Subcutaneous abdominal adipose tissue (tissue), 5 donors: Measurements from ENCODE around the gene ATAD3B.
"Not testable (repeated sequence)": the region's sequence is repeated elsewhere in the genome, so short reads cannot be mapped to it uniquely, and the experiment has no call there.

ENCODE experiments used
- H3K27ac ChIP-seq: one replicate; pipeline ENCODE4 v1.7.0; 2013; ENCODE audit warnings: low read depth, mild to moderate bottlenecking, inconsistent platforms, low read length, moderate library complexity
- H3K27me3 ChIP-seq, 5 donors: one replicate each; pipeline ENCODE4 v1.7.0; 2013; ENCODE audit warnings: low read length in 5 of 5, inconsistent platforms in 1 of 5; ENCODE audit not compliant: control insufficient read depth in 5 of 5, insufficient read depth in 4 of 5
- H3K36me3 ChIP-seq, 5 donors: one replicate each; pipeline ENCODE4 v1.7.0; 2013; ENCODE audit warnings: low read length in 5 of 5; ENCODE audit not compliant: control insufficient read depth in 5 of 5, insufficient read depth in 5 of 5
- H3K4me1 ChIP-seq, 5 donors: one replicate each; pipeline ENCODE4 v1.7.0; 2013; ENCODE audit warnings: low read length in 5 of 5, mild to moderate bottlenecking in 3 of 5, moderate library complexity in 1 of 5; ENCODE audit not compliant: control insufficient read depth in 5 of 5, insufficient read depth in 5 of 5
- H3K4me3 ChIP-seq, 5 donors: one replicate each; pipeline ENCODE4 v1.7.0; 2013; ENCODE audit warnings: low read length in 5 of 5, low read depth in 1 of 5
- H3K9ac ChIP-seq, 5 donors: one replicate each; pipeline ENCODE4 v1.7.0; 2013; ENCODE audit warnings: low read length in 5 of 5, mild to moderate bottlenecking in 4 of 5, moderate library complexity in 3 of 5
- H3K9me3 ChIP-seq, 5 donors: one replicate each; pipeline ENCODE4 v1.7.0; 2013; ENCODE audit warnings: low read length in 5 of 5; ENCODE audit not compliant: control insufficient read depth in 5 of 5
- donor health status: healthy.
- donor health status: healthy.
- donor health status: healthy.
- donor health status: healthy.
- donor health status: healthy.

ATAD3B gene

DNA sequence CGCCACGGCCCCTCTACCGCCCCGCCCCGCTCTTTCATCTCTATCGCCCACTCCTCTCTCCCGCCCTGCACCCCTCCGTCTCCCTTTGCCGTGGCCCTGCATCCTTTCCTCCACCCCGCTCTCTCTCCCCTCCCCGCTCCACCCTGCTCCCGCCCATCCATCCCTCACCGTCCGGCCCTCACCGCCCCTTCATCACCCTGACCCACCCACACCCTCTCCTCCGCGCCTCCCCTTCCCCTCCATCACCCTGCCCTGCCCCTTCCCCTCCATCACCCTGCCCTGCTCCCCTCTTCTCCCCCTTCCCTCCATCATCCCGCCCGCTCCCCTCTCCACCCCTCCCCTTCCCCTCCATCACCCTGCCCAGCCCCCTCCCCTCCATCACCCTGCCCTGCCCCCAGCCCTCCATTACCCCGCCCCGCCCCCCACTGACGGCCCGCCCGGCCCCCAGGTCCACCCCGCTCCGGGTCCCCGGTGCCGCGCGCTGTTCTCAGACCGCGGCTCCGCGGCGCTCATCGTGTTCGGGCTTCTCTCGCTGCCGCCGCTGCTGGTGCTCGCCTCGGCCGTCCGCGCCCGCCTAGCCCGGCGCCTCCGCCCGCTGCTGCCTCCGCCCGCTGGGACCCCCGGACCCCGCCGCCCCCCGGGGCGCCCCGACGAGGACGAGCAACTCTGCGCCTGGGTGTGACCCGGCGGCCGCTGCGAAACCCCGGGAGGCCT is 44.3 kb upstream of the ATAD3B start:
- H3K9me3 ChIP-seq, result no peaks in the 10 kb centered on the region
- H3K36me3 ChIP-seq, result no peaks in the 10 kb centered on the region
- peaks cover 4 to 33% (median 31%) of the 10 kb centered on the region in 5 donors for H3K4me1 ChIP-seq
- H3K27ac ChIP-seq, result no peak overlapping the region
- peak overlapping the region in 1 of 5 donors; percentile 11 for H3K4me3 ChIP-seq
- peaks cover 0 to 12% (median 4%) of the 10 kb centered on the region in 5 donors for H3K27me3 ChIP-seq
- H3K9ac ChIP-seq, result no peak overlapping the region

DNA sequence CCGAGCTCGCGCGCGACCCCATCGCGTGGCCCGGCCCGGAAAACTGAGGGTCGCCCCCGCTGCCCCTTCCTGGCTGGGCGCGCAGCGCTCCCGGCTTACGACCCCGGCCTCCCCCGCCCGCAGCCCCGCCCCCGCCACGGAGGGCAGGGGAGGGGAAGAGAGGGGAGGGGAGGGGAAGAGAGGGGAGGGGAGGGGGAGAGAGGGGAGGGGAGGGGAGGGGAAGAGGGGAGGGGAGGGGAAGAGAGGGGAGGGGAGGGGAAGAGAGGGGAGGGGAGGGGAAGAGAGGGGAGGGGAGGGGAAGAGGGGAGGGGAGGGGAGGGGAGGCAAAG is 43.8 kb upstream of the ATAD3B start:
- Histone ChIP-seq H3K27me3 (peaks cover 0 to 12% (median 4%) of the 10 kb centered on the region in 5 donors), H3K27ac (no peak overlapping the region), H3K36me3 (no peaks in the 10 kb centered on the region), H3K4me3 (peak overlapping the region in 1 of 5 donors; percentile 11), H3K4me1 (peaks cover 6 to 39% (median 37%) of the 10 kb centered on the region in 5 donors), H3K9me3 (no peaks in the 10 kb centered on the region), H3K9ac (no peak overlapping the region)

- no peak overlapping the region for H3K27ac ChIP-seq
- H3K27me3 ChIP-seq, result peaks cover 0 to 12% (median 4%) of the 10 kb centered on the region in 5 donors
- peaks cover 6 to 42% (median 40%) of the 10 kb centered on the region in 5 donors for H3K4me1 ChIP-seq
- no peaks in the 10 kb centered on the region for H3K36me3 ChIP-seq
- no peaks in the 10 kb centered on the region for H3K9me3 ChIP-seq
- H3K9ac ChIP-seq, result no peak overlapping the region
- H3K4me3 ChIP-seq, result no peak overlapping the region
Observed at GRCh38 chr1:1428174-1428573, 43.4 kb upstream of the ATAD3B start.

GRCh38 chr1:1428967-1429366 is 42.6 kb upstream of the ATAD3B start:
- Histone ChIP-seq H3K27me3 (peaks cover 0 to 12% (median 4%) of the 10 kb centered on the region in 5 donors), H3K4me1 (peaks cover 6 to 50% (median 48%) of the 10 kb centered on the region in 5 donors)
- not testable (repeated sequence) for H3K4me3 ChIP-seq, H3K36me3 ChIP-seq, H3K9me3 ChIP-seq, H3K9ac ChIP-seq, H3K27ac ChIP-seq

DNA sequence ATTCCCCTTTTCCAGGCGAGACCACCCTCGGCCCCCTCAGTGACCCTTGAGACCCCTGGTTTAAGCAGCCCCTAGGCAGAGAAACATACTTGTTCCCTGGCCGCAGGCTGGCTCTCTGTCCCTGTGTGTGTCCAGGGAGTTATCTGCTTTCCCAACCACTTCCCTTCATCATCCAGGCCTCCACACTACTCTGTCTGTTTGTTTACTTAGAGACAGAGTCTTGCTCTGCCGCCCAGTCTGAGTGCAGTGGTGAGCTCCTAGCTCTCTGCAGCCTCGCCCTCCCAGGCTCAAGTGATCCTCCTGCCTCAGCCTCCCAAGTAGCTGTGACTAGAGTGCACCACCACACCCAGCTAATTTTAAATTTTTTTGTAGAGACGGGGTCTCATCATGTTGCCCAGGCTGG is 41.9 kb upstream of the ATAD3B start:
- peaks cover 0 to 12% (median 4%) of the 10 kb centered on the region in 5 donors for H3K27me3 ChIP-seq
- H3K27ac ChIP-seq, result peak overlapping the region; percentile 90
- peak overlapping the region in 2 of 5 donors; percentile 13 to 20 for H3K9ac ChIP-seq
- H3K4me3 ChIP-seq, result peak overlapping the region in 1 of 5 donors; percentile 47
- no peaks in the 10 kb centered on the region for H3K36me3 ChIP-seq
- no peaks in the 10 kb centered on the region for H3K9me3 ChIP-seq
- H3K4me1 ChIP-seq, result peaks cover 6 to 57% (median 55%) of the 10 kb centered on the region in 5 donors

GRCh38 chr1:1430114-1430982 is 41.2 kb upstream of the ATAD3B start:
- Histone ChIP-seq H3K9ac (peak overlapping the region in 4 of 5 donors; percentile 20 to 62 (median 46)), H3K9me3 (no peaks in the 10 kb centered on the region), H3K27ac (peak overlapping the region; percentile 90), H3K4me3 (peak overlapping the region in 1 of 5 donors; percentile 47), H3K4me1 (peaks cover 6 to 64% (median 62%) of the 10 kb centered on the region in 5 donors), H3K27me3 (peaks cover 0 to 12% (median 4%) of the 10 kb centered on the region in 5 donors), H3K36me3 (no peaks in the 10 kb centered on the region)

DNA sequence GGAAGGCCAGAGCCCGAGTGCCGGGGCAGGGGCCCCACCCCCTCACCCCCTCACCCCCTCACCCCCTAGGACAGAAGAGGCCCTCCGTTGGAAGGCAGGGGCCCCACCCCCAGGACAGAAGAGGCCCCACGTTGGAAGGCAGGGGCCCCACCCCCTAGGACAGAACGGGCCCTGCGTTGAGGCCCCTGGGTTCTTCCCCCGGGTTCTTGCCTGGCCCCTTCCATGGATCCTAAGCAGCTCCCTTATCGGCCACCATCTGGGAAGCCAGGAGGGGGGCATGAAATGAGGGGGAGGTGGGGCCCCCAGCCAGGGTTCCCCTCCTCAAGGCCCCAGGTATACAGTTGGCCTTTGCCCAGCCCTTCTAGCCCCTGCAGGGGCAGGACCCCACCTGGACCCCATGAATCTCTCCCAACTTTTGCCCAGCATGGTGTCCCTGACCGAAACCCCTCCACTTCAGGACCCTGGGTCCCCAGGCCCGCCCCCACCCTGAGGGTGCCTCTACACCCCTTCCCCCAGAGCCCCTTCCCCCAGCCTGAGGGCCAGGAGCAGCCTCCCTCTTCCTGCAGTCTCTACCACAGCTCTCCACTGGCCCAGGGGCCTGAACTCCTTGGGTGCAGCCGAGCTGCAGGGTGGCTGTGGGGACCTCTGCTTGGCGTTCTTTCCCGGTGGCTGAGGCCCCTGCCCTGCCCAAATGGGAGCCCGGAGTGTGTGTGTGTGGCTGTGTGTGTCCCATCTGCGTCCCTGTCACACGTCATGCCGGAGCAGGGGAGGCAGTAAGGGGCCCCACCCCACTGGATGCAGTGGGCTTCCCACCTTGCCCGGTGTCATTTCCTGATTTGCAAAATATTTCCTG is 40.3 kb upstream of the ATAD3B start:
- Histone ChIP-seq H3K9me3 (no peaks in the 10 kb centered on the region), H3K4me3 (peak overlapping the region in 4 of 5 donors; percentile 18 to 47 (median 39)), H3K9ac (peak overlapping the region in 3 of 5 donors; percentile 53 to 77 (median 63)), H3K27ac (peak overlapping the region; percentile 90), H3K4me1 (peaks cover 6 to 69% (median 67%) of the 10 kb centered on the region in 5 donors), H3K27me3 (peaks cover 0 to 6% (median 3%) of the 10 kb centered on the region in 5 donors), H3K36me3 (no peaks in the 10 kb centered on the region)

DNA sequence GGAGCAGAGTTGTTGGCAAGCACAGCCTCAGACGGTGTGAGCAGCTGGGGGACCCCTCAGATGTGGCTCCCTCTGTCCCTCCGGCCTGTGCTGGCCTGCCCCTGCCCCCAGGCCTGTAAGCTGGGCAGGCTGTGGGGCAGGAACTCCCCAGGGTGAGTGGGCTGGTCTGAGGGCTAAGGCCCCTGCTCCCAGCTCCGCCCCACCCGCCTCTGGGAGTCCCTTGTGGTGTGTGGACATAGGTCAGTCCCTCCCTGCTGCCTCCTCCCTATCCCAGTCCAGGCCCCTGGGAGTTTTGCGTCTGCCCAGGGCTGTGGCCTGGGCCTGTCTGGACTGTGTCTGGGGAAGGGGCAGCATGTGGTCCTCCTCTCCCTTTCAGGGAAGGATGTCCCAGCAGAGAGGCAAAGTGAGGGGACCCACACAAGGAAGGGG is 39.7 kb upstream of the ATAD3B start:
- H3K27ac ChIP-seq, result peak overlapping the region; percentile 90
- peak overlapping the region in 4 of 5 donors; percentile 18 to 47 (median 39) for H3K4me3 ChIP-seq
- H3K27me3 ChIP-seq, result peaks cover 0 to 3% (median 0%) of the 10 kb centered on the region in 5 donors
- peak overlapping the region in 4 of 5 donors; percentile 53 to 77 (median 63) for H3K9ac ChIP-seq
- peaks cover 6 to 75% (median 73%) of the 10 kb centered on the region in 5 donors for H3K4me1 ChIP-seq
- no peaks in the 10 kb centered on the region for H3K36me3 ChIP-seq
- H3K9me3 ChIP-seq, result no peaks in the 10 kb centered on the region

GRCh38 chr1:1432274-1432950 is 39.2 kb upstream of the ATAD3B start:
- H3K36me3 ChIP-seq, result peaks cover 0 to under 1% (median 0%) of the 10 kb centered on the region in 5 donors
- no peaks in the 10 kb centered on the region for H3K9me3 ChIP-seq
- no peak overlapping the region for H3K4me3 ChIP-seq
- peaks cover 0 to 3% (median 0%) of the 10 kb centered on the region in 5 donors for H3K27me3 ChIP-seq
- peak overlapping the region in 4 of 5 donors; percentile 53 to 77 (median 63) for H3K9ac ChIP-seq
- peaks cover 6 to 79% (median 77%) of the 10 kb centered on the region in 5 donors for H3K4me1 ChIP-seq
- peak overlapping the region; percentile 90 for H3K27ac ChIP-seq
